GM19324 (cell line): ENCODE results near the gene STPG1.
A peak's percentile ranks its signal among the peaks of the same experiment; 100 is the strongest.

Source experiments
- ATAC-seq: cut with Tn5 transposase; IDR thresholded peaks from one replicate; pipeline ENCODE4 v1.9.1; 2021; ENCODE audit warnings: mild to moderate bottlenecking, moderate library complexity; ENCODE audit not compliant: unreplicated experiment, low FRiP score

The STPG1 gene

DNA sequence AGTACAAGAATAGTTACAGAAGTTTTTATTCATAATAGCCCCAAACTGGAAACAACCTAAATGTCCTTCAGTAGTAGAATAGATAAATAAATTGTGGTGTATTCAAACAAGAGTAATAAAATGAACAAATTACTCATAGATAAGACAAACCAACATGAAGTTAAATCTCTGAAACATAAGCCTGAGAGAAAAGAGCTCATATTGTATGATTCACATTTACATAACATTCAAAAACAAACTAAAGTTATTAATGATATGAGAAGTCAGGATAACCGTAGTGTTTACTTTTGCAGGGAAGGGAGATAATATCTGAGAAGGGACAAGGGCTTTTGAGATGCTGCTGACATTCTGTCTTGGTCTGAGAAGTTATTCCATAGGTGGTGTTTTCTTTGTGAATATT lies 13.5 kb downstream of the STPG1 start:
- no peak for ATAC-seq

DNA sequence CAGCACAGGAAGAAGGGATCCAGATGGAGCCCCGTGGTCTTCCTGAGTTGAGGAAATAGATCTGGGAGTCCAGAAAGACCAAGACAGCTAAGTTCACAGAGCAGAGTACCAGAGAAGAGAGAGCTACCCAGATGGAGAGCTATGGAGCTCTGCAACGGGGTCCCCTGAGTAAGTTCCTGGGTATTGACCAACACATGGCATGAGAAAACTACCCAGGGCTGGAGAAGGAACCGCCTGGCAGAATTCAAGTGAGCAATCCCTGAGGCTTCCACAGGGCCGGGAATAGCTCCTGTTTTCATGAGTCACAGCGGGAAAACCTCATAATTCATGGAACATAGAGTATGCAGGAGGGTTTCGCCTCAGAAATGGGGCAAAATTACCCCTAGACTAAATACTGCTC lies 19.7 kb downstream of the STPG1 start:
- no peak for ATAC-seq

- no peak for ATAC-seq
Observed at GRCh38 chr1:24392982-24393650, 20.5 kb downstream of the STPG1 start.

DNA sequence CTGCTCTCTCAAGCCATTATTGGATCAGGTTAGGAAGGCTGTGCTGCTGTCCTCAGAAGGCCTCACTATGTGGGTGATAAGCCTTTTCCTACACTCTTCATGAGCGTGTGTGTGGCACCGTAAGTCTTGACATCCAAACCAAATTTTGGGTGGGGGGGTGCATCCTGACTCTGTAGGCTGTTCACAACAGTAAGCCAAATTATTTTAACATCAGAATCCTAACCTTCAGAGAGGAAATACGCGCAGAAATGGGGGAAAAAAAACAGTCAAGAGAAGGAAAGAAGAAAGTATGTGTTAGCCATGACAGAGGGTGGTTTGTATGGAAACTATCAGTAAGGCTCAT lies 21.0 kb downstream of the STPG1 start:
- ATAC-seq, result no peak

DNA sequence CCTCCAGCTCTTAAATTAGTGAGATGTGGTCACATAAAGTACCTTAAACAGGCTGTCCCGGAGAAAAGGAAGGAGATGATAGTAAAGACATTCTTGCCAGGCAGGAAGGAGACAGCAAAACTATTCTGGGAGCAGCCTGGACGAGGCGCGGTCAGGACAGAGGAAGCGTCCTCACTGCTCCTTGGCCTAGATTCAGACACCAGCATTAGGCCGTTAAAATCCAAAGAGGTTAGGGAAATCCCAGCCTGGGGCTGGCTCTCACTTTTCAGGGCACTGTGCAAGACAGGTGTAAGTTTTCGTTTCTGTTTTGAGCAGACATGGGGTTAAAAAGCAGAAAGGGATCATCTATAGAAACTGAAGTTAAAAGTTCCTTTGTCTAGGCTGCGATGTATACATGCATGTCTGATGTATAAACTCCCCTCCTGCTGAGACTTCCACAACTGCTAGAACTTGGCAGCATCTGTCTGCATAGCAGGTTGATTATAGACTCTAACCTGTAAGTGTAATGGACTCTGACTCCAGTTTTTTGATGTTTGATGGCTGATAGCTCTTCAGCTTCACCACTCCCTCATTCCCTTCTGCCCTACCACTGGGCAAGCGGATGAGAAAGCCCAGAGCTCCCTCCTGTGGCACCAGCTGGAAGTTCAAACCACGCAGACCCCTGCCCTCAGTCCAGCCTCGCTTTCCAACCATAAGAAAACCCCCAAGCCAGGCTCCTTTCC lies 21.5 kb downstream of the STPG1 start:
- peak; percentile 60 for ATAC-seq

GRCh38 chr1:24390924-24391782 lies 22.4 kb downstream of the STPG1 start:
- no peak for ATAC-seq

DNA sequence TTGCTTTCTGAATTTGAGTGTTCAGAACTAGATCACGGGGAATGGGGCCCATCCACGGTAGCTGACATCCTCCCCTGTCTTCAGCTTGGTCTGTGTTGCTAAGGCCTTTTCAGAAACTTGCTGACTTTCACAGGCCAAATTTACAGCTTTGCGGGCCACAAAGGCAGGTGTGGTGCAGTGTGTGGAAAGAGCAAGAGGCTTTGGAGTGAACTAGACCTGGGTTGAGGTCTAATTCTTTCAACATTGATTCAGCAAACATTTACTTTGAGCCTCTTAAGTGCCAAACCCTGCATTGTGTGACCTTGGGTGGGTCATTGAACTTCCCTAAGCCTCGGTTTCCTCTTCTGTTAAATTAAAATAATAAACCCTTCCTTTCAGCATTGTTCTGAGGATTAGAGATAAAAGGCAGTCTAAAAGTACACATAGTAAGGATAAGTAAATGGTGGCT lies 24.3 kb downstream of the STPG1 start:
- ATAC-seq, result no peak

GRCh38 chr1:24388331-24388885 lies 25.2 kb downstream of the STPG1 start:
- no peak for ATAC-seq

GRCh38 chr1:24387636-24388175 lies 25.9 kb downstream of the STPG1 start:
- ATAC-seq, result no peak

- no peak for ATAC-seq
Observed at GRCh38 chr1:24386931-24387330, 26.7 kb downstream of the STPG1 start.

DNA sequence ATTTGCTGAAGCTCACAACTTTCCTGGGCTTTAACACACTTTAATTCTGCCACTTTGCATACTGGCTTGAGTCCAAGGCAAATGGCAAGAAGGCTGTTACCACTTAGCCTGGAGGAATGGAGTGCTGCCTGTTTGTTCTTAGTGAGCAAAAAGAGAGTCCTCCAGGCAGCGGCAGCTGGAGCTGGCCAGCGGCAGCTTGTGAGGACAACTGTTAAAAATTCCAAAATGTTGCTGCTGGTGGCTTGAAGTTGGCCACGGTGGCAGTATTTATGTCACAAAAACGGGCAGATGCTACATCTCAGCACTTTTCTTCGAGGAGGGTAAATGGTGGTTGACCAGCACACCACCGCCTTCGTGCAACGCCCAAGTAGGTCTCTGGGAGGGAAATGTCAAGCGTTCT lies 27.3 kb downstream of the STPG1 start:
- no peak for ATAC-seq

DNA sequence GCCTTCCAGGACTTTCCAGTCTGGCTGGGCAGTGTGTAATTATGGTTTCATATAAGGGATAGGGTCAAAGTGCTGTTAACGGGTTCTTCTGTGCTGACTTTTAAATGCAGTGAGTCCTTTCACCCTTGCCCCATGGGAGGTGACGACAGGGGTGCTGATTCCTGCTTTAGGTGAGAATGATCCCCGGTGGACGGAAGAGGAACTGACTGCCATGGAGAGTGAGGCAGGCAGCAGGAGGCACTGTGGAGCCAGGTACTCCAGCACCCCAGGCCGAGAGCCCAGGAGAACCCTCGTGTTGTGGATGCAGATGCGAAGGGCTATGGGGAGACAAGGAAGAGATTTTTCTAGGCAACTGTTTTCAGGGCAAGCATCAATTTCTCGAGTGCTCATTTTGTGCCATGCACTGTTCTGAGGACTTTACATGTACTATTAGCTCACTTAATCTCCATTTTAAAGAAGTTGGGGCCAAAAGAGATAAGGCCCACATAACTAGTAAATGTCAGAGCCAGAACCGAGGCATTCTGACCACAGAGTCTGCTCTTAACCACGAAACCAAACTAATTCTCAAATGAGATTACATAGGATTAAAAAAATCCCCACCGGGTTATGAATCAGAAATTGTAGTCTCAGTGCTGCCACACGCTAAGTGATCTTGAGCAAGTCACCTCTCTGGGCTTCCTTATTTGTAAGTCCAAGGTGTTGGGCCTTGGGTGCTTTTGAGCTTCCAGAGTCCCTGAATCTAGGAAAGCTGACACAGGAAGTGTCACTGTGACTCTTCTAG lies 28.2 kb downstream of the STPG1 start:
- no peak for ATAC-seq

DNA sequence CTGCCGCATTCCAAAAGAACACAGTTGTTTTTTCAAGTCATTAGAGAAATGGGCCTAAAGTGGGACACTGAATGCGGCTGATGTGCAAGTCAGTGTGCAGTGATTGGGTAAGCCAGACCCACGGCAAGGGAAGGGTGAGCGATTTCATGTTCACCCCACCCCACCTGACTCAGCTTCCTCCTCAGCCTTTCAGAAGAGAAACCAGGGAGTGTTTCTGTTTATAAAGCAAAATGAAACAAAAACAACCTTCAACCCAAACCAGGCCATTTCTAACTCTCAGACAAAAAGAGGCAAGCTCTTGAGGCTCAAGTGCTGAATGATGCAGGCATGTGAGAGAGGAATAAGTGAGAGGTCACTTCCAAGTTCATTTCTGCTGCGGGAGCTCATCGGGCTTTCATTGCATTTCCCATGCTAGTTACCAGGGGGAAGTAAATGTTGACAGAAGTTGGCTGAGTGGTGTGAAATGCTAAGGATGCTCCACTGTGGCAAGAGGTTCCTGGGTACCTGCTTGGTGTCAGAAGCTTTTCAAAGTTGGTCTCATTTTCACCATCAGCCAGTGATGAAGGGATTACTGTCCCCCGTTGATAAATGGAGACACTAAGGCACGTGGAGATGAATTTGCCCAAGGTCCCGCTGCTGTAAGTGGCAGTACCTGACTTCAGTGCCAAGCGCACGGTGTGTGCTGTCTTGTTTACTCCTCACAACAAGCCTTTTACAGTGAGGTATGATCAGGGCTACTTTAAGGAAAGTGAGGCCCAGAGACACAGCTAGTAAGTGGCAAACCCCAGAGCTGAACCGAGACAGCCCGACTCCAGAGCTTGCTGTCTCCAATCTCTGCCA lies 29.1 kb downstream of the STPG1 start:
- ATAC-seq, result peak; percentile 50

GRCh38 chr1:24383381-24383940 lies 30.1 kb downstream of the STPG1 start:
- no peak for ATAC-seq

DNA sequence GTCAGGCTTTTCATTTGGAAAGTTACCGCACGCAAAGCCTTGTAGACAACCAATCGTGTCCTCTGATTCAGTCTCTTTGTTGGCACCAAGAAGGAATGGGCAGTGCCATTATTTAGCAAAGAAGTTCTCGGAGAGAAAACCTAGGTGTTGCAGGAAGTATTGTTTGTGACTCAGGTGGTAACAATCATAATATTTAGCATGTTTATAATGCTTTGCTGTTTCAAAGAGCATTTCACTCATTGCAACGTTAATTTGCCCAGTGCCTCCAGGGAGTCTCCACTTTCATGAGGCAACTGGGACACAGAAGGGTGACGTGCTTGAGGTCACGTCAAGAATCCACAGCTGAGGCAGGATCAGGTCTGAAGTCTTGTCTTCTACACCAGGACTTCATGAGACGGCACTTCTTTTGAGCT lies 31.4 kb downstream of the STPG1 start:
- ATAC-seq, result no peak

DNA sequence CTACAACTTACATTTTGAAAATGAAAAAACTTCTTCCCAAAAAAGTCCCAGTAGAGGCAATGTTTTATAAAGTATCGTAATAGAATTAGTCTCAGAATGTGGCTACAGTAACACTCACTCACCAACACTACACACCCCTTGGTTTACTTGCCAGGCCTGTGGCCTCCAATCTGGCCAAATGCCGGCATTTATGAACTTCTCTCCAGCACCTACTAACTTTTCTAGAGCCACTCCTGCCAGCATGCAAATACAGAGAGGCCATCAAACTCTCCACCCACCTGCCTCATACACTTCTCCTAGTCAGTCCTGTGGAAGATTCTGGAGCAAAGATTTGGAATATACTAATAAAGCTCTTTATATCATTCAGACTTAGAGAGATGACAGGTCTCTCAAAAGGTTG lies 32.3 kb downstream of the STPG1 start:
- no peak for ATAC-seq

- ATAC-seq, result no peak
Observed at GRCh38 chr1:24380508-24380907, 33.1 kb downstream of the STPG1 start.

- ATAC-seq, result no peak
Observed at GRCh38 chr1:24379733-24380315, 33.8 kb downstream of the STPG1 start.
